Dermis microvascular lymphatic vessel endothelial cell (primary cell): Measurements from ENCODE around the gene TGFBR3L. TPM values are rescaled to one million over a fixed set of nuclear protein-coding genes. Genes with fewer than 3 reads are reported as not detected.
"Not testable (repeated sequence)": the region's sequence is repeated elsewhere in the genome, so short reads cannot be mapped to it uniquely, and the experiment has no call there.

Experiments
- DNase-seq, 2 donors: peaks; one replicate each; pipeline versions ENCODE4 v3.0.0 to v3.0.0-alpha.2; 2010; ENCODE audit warnings: low read depth in 2 of 2
- total RNA-seq: library from RNA; depleted of rRNA; stranded (reverse); fragments of >200 nt; gene quantifications from 2 replicates; pipeline ENCODE4 v1.2.1, GENCODE V29; 2014

TGFBR3L gene
- total RNA-seq, 1 donor from 2014 or later = 0.26 TPM

GRCh38 chr19:7947939-7948338 lies 33.3 kb downstream of the TGFBR3L start:
- DNase-seq = no peak

DNA sequence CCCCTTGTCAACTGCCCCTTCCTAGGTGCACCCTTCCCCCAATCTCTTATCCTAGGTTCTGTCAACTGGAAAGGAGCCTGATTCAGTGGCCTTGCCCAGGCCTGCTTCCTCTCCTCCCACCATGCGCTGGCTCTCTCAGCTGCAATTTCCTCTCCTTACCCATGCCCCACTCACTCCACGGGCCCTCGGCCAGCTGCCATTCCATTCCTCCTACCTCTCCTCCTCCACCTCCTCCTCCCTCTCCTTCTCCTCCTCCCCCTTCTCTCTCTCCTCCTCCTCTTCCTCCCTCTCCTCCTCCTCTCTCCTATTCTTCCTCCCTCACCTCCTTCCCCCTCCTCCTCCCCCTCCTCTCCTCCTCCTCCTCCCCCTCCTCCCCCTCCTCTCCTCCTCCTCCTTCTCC lies 38.4 kb downstream of the TGFBR3L start:
- peak in 1 of 2 donors; percentile 34 for DNase-seq

DNA sequence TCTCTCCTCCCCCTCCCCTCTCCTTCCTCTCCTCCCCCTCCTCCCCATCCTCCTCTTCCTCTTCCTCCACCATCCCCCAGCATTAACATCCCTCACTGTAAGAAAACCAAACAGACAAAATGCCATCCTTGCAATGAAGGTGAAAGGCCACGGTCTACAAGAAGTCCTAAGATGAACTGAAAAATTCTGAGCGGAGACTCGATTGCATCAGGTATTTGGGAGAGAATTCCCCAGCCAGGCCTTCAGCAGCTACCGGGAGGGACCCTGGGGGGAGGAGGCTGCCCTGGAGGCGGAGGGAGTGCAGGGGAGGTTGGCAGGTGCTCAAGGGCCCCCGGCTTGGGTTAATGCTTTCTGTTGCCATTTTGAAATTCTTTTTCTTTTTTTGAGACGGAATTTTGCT lies 38.9 kb downstream of the TGFBR3L start:
- no peak for DNase-seq

DNA sequence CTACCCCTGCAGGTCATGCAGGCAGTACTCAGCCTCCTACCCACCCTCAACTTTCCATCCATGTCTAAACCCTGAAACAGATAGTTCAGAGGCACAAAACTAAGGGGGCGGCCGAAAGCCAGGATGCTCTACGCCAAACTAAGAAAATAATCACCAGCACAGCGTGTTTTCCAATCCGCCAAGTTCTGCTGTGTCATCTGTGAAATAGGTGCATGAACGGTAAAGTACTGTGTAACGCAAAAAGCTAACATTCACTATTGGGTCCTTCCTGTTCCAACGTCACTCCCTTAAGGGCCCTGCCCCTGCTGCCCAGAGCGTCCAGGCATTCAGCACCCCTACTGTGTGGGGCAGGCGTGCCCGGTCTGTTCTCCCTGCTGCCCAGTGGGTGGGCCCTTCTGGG lies 41.1 kb downstream of the TGFBR3L start:
- no peak for DNase-seq

DNA sequence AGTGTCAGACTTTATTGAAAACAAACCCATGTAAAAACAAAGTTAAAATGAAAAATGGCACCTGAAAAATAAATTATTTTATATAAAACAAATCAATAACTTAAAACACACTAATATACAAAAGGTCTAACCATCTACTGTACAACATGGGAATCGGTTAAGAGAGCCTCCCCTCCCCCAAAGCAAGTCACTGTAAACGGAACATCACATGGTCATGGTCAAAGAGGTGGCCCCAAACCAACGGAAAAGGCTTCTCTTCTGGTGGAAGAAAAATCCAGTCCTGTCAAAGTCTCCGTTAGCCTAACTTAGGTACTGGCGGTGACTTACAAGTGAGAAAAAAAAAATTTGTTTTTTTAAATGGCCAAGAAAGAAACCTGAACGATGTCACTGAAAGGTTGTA lies 44.6 kb downstream of the TGFBR3L start:
- DNase-seq = no peak

GRCh38 chr19:7961082-7961481 lies 46.5 kb downstream of the TGFBR3L start:
- DNase-seq = not testable (repeated sequence)

DNA sequence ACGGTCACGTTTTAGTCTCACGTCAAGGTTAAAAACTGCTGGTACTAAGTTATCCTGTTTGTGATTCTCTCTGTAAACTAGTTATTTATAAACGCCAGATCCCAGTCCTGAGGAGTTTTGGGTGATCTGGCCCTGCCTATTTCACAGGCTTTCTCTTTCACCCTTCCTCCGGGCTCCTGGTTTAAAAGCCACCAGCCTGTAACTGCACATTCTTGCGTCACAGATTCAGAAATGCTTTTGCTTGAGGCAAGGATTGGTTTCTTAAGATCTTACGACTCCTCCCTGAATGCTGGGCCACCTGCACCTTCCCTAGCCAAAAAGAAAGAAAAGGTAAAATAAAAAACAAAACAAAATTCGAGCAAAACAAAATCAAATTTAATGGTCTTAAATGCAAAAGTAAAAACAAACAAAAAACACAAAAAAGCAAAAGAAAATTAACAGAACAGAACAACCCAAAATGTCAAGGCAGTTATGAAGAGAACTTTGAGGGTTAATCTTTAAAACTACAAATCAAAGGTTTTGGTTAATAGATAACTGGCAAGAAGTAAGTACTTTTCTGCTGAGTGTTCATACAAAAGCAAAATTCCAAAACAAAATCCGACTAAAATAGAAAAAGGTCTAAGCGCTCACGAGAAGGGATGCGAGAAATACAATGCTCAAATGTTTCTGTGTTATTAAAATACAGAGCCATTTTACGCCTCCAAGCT lies 47.4 kb downstream of the TGFBR3L start:
- DNase-seq = no peak

DNA sequence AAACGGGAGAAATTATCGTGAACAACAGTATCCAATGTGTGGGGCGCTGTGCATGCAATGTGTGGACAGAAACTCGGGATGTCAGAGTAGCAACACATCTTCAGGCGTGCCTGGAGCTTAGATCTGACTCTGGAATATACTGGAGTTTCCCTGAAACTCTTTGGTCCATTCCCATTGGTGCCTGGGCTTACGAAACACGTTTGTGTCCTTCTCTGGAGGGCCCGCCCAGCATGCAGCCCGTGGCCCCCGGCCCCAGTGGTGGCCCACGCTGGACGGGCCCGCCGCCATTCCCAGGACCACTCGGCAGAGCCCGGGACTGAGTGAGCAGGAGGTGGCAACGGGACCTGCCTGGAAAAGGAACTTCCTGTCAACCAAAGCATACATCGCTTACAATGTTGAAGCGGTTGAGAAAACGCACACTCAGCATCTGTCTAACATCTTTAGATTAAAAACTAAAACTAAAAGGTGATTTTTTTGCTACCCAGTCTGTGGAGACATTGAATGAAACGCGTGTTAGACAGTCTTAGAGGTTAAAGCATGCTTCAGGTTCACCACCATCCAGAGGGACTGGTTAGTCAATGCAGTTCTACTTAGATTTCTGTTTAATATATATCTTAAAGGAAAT lies 48.1 kb downstream of the TGFBR3L start:
- DNase-seq = no peak

DNA sequence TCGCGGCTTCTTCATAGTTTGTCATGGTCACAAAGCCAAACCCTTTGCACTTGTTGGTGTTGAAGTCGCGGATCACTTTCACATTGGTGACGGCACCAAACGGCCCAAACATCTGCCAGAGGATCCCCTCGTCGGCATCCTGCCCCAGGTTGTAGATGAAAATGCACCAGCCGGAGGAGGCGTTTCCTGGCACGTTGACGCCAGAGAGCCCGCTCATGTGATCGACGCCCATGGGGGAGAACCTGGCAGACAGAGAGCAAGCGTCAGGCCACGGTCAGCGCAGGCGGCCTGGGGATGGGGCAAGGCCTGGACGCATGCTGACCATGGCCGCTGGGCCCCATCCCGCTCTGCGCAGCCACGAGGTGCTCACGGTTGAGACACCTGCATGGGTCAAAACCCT lies 48.9 kb downstream of the TGFBR3L start:
- DNase-seq = no peak

DNA sequence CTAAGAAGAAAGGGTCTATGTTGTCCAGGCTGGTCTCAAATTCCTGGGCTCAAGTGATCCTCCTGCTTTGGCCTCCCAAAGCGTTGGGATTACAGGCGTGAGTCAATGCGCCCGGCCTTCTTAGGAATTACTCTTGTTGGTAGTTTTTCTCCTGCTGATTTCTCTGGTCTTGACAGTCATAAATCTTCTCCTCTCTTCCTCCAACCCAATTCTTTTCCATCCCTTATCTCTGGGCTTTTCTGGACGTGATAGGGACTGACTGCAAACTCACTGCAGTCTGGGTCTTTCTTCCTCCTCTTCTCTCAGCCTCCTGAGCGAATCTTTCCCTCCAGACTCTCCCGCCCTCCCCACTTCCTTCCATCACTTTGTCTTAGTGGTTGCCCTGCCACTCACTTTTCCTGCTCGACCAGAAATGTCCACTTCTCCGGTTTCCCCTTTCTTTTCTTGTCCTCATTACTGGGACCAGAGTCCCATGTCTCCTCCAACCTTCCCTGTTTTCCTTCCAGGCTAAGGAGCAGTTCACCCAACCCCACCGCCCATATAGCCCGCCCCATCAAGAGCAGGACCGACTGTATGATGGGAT lies 50.7 kb downstream of the TGFBR3L start:
- no peak for DNase-seq

GRCh38 chr19:7965921-7966665 lies 51.5 kb downstream of the TGFBR3L start:
- DNase-seq = no peak

GRCh38 chr19:7968008-7968795 lies 53.6 kb downstream of the TGFBR3L start:
- DNase-seq = no peak

Other genes starting within 250 kb of the TGFBR3L start
- not detected in 2 replicates for gene RETN, start 245.8 kb upstream of the TGFBR3L start, total RNA-seq
- not detected in 2 replicates for gene MCEMP1, start 237.7 kb upstream of the TGFBR3L start, total RNA-seq
- gene TRAPPC5, start 234.0 kb upstream of the TGFBR3L start, total RNA-seq = 93.8 and 106 TPM in 2 replicates
- gene FCER2, start 212.7 kb upstream of the TGFBR3L start, total RNA-seq = not detected in 2 replicates
- under 0.01 TPM in 1 of 2 replicates, not detected in the other for gene CLEC4G, start 182.7 kb upstream of the TGFBR3L start, total RNA-seq
- gene CD209, start 167.3 kb upstream of the TGFBR3L start, total RNA-seq = under 0.01 TPM in 2 replicates
- gene CLEC4M, start 151.6 kb upstream of the TGFBR3L start, total RNA-seq = 41.8 and 143 TPM in 2 replicates
- 6.2 and 10.6 TPM in 2 replicates for gene EVI5L, start 84.6 kb upstream of the TGFBR3L start, total RNA-seq
- gene PRR36, start 40.4 kb upstream of the TGFBR3L start, total RNA-seq = not detected in 2 replicates
- 0.77 and 1.1 TPM in 2 replicates for gene LRRC8E, start 26.3 kb upstream of the TGFBR3L start, total RNA-seq
- 6.9 and 11.4 TPM in 2 replicates for gene MAP2K7, start 11.0 kb upstream of the TGFBR3L start, total RNA-seq
- 5.1 and 5.8 TPM in 2 replicates for gene SNAPC2, start 5.5 kb downstream of the TGFBR3L start, total RNA-seq
- gene CTXN1, start 11.3 kb downstream of the TGFBR3L start, total RNA-seq = 1.5 and 2.9 TPM in 2 replicates
- 26.2 and 30.2 TPM in 2 replicates for gene TIMM44, start 28.8 kb downstream of the TGFBR3L start, total RNA-seq
- gene ELAVL1, start 90.8 kb downstream of the TGFBR3L start, total RNA-seq = 19.0 and 40.5 TPM in 2 replicates
- not detected in 2 replicates for gene CCL25, start 137.9 kb downstream of the TGFBR3L start, total RNA-seq
- gene FBN3, start 234.8 kb downstream of the TGFBR3L start, total RNA-seq = not detected in 2 replicates